HEK293 (cell line): Measurements from ENCODE around the gene CBX3.

Experiments used
- REST ChIP-seq: fragments of 450-650 bp; formaldehyde crosslinking; IDR thresholded peaks from 2 replicates; pipeline ENCODE4 v1.5.1; 2016; ENCODE audit warnings: missing biosample characterization, missing genetic modification characterization
- ZNF274 ChIP-seq, 2 experiments: fragments of 200-500 bp in 1 of 2; fragments of 450-650 bp in 1 of 2; sonication (Bioruptor generic) in 1 of 2; formaldehyde crosslinking in 1 of 2; IDR thresholded peaks; 2 replicates each; pipeline versions ENCODE4 v1.5.1 to v1.6.1; 2014 to 2016; ENCODE audit warnings: borderline replicate concordance in 1 of 2, inconsistent platforms in 1 of 2, low read length in 1 of 2, missing biosample characterization in 1 of 2, missing genetic modification characterization in 1 of 2
- ZNF324 ChIP-seq: fragments of 450-650 bp; formaldehyde crosslinking; IDR thresholded peaks from 2 replicates; pipeline ENCODE4 v1.5.1; 2016; ENCODE audit warnings: missing biosample characterization, missing genetic modification characterization
- ZNF555 ChIP-seq: fragments of 450-650 bp; formaldehyde crosslinking; conservative IDR thresholded peaks from 2 replicates; pipeline ENCODE4 v1.5.1; 2017; ENCODE audit warnings: missing biosample characterization, mild to moderate bottlenecking, missing genetic modification characterization, inconsistent platforms
- ZNF560 ChIP-seq: fragments of 450-650 bp; formaldehyde crosslinking; IDR thresholded peaks from 2 replicates; pipeline ENCODE4 v1.5.1; 2017; ENCODE audit warnings: missing biosample characterization, missing genetic modification characterization, borderline replicate concordance
- TF ChIP-seq, protein P1 (sequence below): fragments of 450-650 bp; formaldehyde crosslinking; IDR thresholded peaks from 2 replicates; pipeline ENCODE4 v1.5.1; 2016; ENCODE audit warnings: missing biosample characterization, missing genetic modification characterization
- TF ChIP-seq, protein P2 (sequence below): fragments of 450-650 bp; formaldehyde crosslinking; IDR thresholded peaks from 2 replicates; pipeline ENCODE4 v1.5.1; 2016; ENCODE audit warnings: missing biosample characterization, missing genetic modification characterization

DNA sequence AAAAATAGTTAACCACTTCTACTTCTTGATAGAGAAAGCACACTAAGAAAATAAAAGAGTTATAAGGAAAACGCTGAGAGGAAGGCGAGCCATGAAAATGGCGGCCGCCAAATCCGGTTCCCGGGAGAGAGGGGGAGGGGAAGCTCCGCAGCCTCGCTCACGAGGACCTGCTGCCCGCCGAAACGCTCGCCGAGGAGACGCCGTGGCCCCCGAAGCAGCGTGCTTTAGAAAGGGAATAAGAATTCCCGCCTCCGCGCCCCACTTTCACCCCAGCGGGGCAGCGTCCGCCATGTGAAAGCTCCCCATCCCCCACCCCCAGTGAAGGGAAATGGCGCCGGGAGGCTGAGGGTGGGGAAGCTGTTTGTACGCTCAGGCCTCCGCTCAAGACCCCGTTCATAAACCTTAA, 1.5 kb upstream of the CBX3 start:
- TF ChIP-seq, protein P1, sequence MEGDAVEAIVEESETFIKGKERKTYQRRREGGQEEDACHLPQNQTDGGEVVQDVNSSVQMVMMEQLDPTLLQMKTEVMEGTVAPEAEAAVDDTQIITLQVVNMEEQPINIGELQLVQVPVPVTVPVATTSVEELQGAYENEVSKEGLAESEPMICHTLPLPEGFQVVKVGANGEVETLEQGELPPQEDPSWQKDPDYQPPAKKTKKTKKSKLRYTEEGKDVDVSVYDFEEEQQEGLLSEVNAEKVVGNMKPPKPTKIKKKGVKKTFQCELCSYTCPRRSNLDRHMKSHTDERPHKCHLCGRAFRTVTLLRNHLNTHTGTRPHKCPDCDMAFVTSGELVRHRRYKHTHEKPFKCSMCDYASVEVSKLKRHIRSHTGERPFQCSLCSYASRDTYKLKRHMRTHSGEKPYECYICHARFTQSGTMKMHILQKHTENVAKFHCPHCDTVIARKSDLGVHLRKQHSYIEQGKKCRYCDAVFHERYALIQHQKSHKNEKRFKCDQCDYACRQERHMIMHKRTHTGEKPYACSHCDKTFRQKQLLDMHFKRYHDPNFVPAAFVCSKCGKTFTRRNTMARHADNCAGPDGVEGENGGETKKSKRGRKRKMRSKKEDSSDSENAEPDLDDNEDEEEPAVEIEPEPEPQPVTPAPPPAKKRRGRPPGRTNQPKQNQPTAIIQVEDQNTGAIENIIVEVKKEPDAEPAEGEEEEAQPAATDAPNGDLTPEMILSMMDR (tag by site-specific recombination), result no peak
- TF ChIP-seq ZNF560 (tag by site-specific recombination) (no peak), ZNF274 (IDR thresholded peaks at IDR 0.05; ENCODE audit: low read length) (no peak), ZNF274 (tag by site-specific recombination; IDR thresholded peaks at IDR 0.05; ENCODE audit: borderline replicate concordance) (no peak), ZNF324 (tag by site-specific recombination) (no peak), REST (no peak), ZNF555 (no peak)
- TF ChIP-seq, protein P2, sequence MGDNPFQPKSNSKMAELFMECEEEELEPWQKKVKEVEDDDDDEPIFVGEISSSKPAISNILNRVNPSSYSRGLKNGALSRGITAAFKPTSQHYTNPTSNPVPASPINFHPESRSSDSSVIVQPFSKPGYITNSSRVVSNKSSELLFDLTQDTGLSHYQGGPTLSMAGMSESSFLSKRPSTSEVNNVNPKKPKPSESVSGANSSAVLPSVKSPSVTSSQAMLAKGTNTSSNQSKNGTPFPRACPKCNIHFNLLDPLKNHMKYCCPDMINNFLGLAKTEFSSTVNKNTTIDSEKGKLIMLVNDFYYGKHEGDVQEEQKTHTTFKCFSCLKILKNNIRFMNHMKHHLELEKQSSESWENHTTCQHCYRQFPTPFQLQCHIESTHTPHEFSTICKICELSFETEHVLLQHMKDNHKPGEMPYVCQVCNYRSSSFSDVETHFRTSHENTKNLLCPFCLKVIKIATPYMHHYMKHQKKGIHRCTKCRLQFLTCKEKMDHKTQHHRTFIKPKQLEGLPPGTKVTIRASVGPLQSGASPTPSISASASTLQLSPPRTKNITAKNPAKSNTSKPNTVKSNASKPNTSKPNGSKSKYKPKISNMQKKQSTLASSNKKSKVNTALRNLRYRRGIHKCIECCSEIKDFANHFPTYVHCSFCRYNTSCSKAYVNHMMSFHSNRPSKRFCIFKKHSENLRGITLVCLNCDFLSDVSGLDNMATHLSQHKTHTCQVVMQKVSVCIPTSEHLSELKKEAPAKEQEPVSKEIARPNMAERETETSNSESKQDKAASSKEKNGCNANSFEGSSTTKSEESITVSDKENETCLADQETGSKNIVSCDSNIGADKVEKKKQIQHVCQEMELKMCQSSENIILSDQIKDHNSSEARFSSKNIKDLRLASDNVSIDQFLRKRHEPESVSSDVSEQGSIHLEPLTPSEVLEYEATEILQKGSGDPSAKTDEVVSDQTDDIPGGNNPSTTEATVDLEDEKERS (tag by site-specific recombination), result no peak
